Measurements from ENCODE around the gene ZNF576.

Gene ZNF576

DNA sequence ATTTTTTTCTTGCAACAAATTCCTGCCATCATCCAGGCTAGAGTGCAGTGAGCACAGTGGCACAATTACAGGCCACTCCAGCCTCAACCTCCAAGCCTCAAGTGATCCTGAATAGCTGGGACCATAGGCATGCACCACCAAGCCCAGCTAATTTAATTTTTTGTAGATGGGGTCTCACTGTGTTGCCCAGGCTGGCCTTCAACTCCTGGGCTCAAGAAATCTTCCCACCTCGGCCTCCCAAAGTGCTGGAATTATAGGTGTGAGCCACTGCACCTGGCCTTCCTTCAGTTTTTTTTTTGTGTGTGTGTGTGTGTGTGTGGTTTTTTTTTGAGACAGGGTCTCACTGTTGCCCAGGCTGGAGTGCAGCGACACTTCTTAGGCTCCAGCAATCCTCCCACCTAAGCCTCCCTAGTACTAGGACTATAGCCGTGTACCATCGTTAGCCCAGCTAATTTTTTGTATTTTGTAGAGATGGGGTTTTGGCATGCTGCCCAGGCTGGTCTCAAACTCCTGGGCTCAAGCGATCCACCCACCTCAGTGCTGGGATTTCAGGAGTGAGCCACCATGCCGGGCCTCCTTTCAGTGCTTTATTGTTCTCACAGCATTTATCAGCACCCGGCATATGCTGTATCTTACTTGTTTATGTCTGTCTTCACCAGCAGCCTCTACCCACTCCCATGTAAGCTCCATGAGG is 9.6 kb downstream of the ZNF576 start:
- H3K27ac ChIP-seq (ENCODE audit: low read depth, low read length): no peak overlapping the region
- no peak overlapping the region for H3K9ac ChIP-seq (ENCODE audit: low read length)
- H3K27me3 ChIP-seq (ENCODE audit: control insufficient read depth, insufficient read depth, low read length): no peaks in the 10 kb centered on the region
- peaks cover 4% of the 10 kb centered on the region; the same call in 1 of the 2 replicates for H3K4me1 ChIP-seq (ENCODE audit: control insufficient read depth, insufficient read depth, low read length)
- no peaks in the 10 kb centered on the region for H3K9me3 ChIP-seq (ENCODE audit: control insufficient read depth, insufficient read depth, low read depth, low read length)
- peaks cover 15% of the 10 kb centered on the region for H3K36me3 ChIP-seq (ENCODE audit: control insufficient read depth, insufficient read depth, low read length)
- H3K4me3 ChIP-seq (ENCODE audit: low read depth, low read length): no peak overlapping the region

- no peaks in the 10 kb centered on the region for H3K27me3 ChIP-seq (ENCODE audit: control insufficient read depth, insufficient read depth, low read length)
- H3K36me3 ChIP-seq (ENCODE audit: control insufficient read depth, insufficient read depth, low read length): peaks cover 16% of the 10 kb centered on the region
- H3K27ac ChIP-seq (ENCODE audit: low read depth, low read length): no peak overlapping the region
- H3K9me3 ChIP-seq (ENCODE audit: control insufficient read depth, insufficient read depth, low read depth, low read length): no peaks in the 10 kb centered on the region
- H3K4me3 ChIP-seq (ENCODE audit: low read depth, low read length): no peak overlapping the region
- H3K4me1 ChIP-seq (ENCODE audit: control insufficient read depth, insufficient read depth, low read length): peaks cover 4% of the 10 kb centered on the region; the same call in 1 of the 2 replicates
- no peak overlapping the region for H3K9ac ChIP-seq (ENCODE audit: low read length)
These were observed 10.3 kb downstream of the ZNF576 start for GRCh38 chr19:43606569-43607229.

DNA sequence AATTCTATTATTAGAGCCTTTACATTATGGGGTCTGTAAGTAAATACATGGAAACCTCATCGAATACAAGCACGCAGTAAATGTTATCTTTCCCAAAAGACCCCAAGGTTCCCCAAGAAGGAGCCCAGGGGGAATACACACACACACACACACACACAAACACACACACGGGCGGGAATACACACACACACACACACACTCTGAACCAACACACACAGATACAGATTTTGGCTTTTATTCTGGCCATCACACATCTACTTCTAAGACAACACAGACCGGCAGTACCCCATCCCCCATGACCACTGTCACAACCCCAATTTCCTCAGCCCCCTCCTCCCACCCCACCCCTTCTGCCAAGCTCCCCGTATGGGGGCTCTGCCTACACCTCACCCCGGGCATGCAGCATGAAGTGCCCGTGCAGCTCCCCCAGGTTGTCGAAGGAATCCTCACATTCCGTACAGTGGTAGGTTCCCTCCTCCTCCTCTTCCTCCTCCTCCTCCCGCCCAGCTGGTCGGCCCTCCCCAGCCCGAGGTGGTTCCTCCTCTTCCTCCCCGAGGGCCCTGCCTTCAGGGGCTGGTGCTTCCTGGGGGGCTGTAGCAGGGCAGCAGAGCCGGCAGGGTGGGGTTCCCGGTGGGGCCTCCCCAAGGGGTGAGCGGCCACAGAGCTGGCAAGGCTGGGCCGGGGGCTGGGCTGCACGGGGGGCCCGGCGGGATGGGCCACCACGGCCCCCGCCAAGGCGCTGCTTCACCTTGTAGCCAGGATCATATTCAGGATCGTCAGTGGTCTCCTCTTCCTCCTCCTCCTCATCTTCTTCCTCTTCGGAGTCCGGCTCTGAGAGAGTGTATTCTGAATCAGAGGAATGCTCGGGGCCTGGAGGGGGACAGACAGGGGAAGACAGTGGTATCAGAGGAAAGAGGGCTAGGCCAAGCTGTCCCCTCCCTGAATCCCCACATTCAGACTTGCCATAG is 11.1 kb downstream of the ZNF576 start:
- Histone ChIP-seq H3K36me3 (ENCODE audit: control insufficient read depth, insufficient read depth, low read length) (peaks cover 24% of the 10 kb centered on the region), H3K9ac (ENCODE audit: low read length) (no peak overlapping the region), H3K4me3 (ENCODE audit: low read depth, low read length) (no peak overlapping the region), H3K9me3 (ENCODE audit: control insufficient read depth, insufficient read depth, low read depth, low read length) (no peaks in the 10 kb centered on the region), H3K4me1 (ENCODE audit: control insufficient read depth, insufficient read depth, low read length) (peaks cover 4% of the 10 kb centered on the region; the same call in 1 of the 2 replicates), H3K27me3 (ENCODE audit: control insufficient read depth, insufficient read depth, low read length) (no peaks in the 10 kb centered on the region), H3K27ac (ENCODE audit: low read depth, low read length) (no peak overlapping the region)

DNA sequence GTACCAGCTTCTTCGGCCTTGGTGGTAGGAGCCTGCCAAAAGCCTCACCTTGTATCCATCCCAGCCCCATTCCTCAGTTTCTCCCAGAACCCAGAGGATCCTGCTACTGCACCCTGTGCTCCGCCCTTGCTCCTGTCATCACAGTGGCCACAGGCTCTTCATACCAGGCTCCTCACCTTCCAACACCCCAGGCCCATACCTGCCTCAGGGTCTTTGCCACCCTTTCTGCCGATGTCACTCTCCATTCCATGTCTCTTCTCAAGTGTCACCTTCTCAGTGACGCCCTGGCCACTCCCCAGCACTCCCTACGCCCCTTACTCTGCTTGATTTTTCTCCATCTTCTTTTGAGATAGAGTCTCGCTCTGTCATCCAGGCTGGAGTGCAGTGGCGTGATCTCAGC is 13.5 kb downstream of the ZNF576 start:
- no peaks in the 10 kb centered on the region for H3K9me3 ChIP-seq (ENCODE audit: control insufficient read depth, insufficient read depth, low read depth, low read length)
- no peak overlapping the region for H3K9ac ChIP-seq (ENCODE audit: low read length)
- peaks cover 31% of the 10 kb centered on the region for H3K36me3 ChIP-seq (ENCODE audit: control insufficient read depth, insufficient read depth, low read length)
- H3K27me3 ChIP-seq (ENCODE audit: control insufficient read depth, insufficient read depth, low read length): no peaks in the 10 kb centered on the region
- H3K4me3 ChIP-seq (ENCODE audit: low read depth, low read length): no peak overlapping the region
- H3K27ac ChIP-seq (ENCODE audit: low read depth, low read length): no peak overlapping the region
- H3K4me1 ChIP-seq (ENCODE audit: control insufficient read depth, insufficient read depth, low read length): peaks cover 4% of the 10 kb centered on the region; the same call in 1 of the 2 replicates

GRCh38 chr19:43610493-43610892 is 14.1 kb downstream of the ZNF576 start:
- H3K9me3 ChIP-seq (ENCODE audit: control insufficient read depth, insufficient read depth, low read depth, low read length): no peaks in the 10 kb centered on the region
- H3K36me3 ChIP-seq (ENCODE audit: control insufficient read depth, insufficient read depth, low read length): peaks cover 31% of the 10 kb centered on the region
- peaks cover 4% of the 10 kb centered on the region; the same call in 1 of the 2 replicates for H3K4me1 ChIP-seq (ENCODE audit: control insufficient read depth, insufficient read depth, low read length)
- H3K9ac ChIP-seq (ENCODE audit: low read length): no peak overlapping the region
- no peaks in the 10 kb centered on the region for H3K27me3 ChIP-seq (ENCODE audit: control insufficient read depth, insufficient read depth, low read length)
- no peak overlapping the region for H3K4me3 ChIP-seq (ENCODE audit: low read depth, low read length)
- no peak overlapping the region for H3K27ac ChIP-seq (ENCODE audit: low read depth, low read length)

DNA sequence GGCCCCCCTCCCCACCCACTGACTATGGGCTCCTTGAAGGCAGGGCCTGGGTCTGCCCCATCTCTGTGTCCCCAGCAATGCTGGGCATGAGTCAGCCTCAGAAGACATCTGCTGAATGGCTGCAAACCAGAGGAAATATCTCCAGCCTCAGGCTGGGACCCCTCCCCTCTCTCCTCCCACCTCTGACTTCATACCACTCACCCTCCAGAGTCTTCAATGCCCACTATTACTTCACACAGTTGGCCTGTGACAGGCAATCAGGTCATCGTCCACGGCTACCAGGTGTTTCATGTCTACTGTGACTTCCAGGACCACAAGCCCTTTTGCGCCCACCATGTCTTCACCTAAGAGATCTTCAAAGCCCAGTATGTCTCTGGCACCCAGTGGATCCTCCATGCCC is 15.4 kb downstream of the ZNF576 start, which contains the start of gene SRRM5:
TSS of gene SRRM5 (plus strand) at position 301 of the 400 bp plus-strand sequence. CDS start at position 335, 34 bp downstream.
- Histone ChIP-seq H3K27ac (ENCODE audit: low read depth, low read length) (no peak within 1 kb of the TSS), H3K9ac (ENCODE audit: low read length) (no peak within 1 kb of the TSS), H3K36me3 (ENCODE audit: control insufficient read depth, insufficient read depth, low read length) (peaks cover 30% of the 10 kb centered on the region), H3K27me3 (ENCODE audit: control insufficient read depth, insufficient read depth, low read length) (no peaks in the 10 kb centered on the region), H3K9me3 (ENCODE audit: control insufficient read depth, insufficient read depth, low read depth, low read length) (no peaks in the 10 kb centered on the region), H3K4me3 (ENCODE audit: low read depth, low read length) (no peak within 1 kb of the TSS), H3K4me1 (ENCODE audit: control insufficient read depth, insufficient read depth, low read length) (peaks cover 4% of the 10 kb centered on the region; the same call in 1 of the 2 replicates)

GRCh38 chr19:43612374-43612773 is 16.0 kb downstream of the ZNF576 start:
- Histone ChIP-seq H3K9ac (ENCODE audit: low read length) (no peak overlapping the region), H3K4me3 (ENCODE audit: low read depth, low read length) (no peak overlapping the region), H3K4me1 (ENCODE audit: control insufficient read depth, insufficient read depth, low read length) (peaks cover 4% of the 10 kb centered on the region; the same call in 1 of the 2 replicates), H3K36me3 (ENCODE audit: control insufficient read depth, insufficient read depth, low read length) (peaks cover 28% of the 10 kb centered on the region), H3K27ac (ENCODE audit: low read depth, low read length) (no peak overlapping the region), H3K9me3 (ENCODE audit: control insufficient read depth, insufficient read depth, low read depth, low read length) (no peaks in the 10 kb centered on the region), H3K27me3 (ENCODE audit: control insufficient read depth, insufficient read depth, low read length) (no peaks in the 10 kb centered on the region)

- Histone ChIP-seq H3K4me3 (ENCODE audit: low read depth, low read length) (no peak overlapping the region), H3K36me3 (ENCODE audit: control insufficient read depth, insufficient read depth, low read length) (peaks cover 22% of the 10 kb centered on the region), H3K27me3 (ENCODE audit: control insufficient read depth, insufficient read depth, low read length) (no peaks in the 10 kb centered on the region), H3K27ac (ENCODE audit: low read depth, low read length) (no peak overlapping the region), H3K9ac (ENCODE audit: low read length) (no peak overlapping the region), H3K9me3 (ENCODE audit: control insufficient read depth, insufficient read depth, low read depth, low read length) (no peaks in the 10 kb centered on the region), H3K4me1 (ENCODE audit: control insufficient read depth, insufficient read depth, low read length) (peaks cover 13% of the 10 kb centered on the region)
These were observed 19.9 kb downstream of the ZNF576 start for GRCh38 chr19:43616306-43616705.

- H3K9me3 ChIP-seq (ENCODE audit: control insufficient read depth, insufficient read depth, low read depth, low read length): no peaks in the 10 kb centered on the region
- peaks cover 18% of the 10 kb centered on the region for H3K36me3 ChIP-seq (ENCODE audit: control insufficient read depth, insufficient read depth, low read length)
- H3K27me3 ChIP-seq (ENCODE audit: control insufficient read depth, insufficient read depth, low read length): no peaks in the 10 kb centered on the region
- H3K4me3 ChIP-seq (ENCODE audit: low read depth, low read length): no peak overlapping the region
- H3K27ac ChIP-seq (ENCODE audit: low read depth, low read length): no peak overlapping the region
- no peak overlapping the region for H3K9ac ChIP-seq (ENCODE audit: low read length)
- H3K4me1 ChIP-seq (ENCODE audit: control insufficient read depth, insufficient read depth, low read length): peaks cover 15% of the 10 kb centered on the region
These were observed 20.6 kb downstream of the ZNF576 start for GRCh38 chr19:43616954-43617353.

DNA sequence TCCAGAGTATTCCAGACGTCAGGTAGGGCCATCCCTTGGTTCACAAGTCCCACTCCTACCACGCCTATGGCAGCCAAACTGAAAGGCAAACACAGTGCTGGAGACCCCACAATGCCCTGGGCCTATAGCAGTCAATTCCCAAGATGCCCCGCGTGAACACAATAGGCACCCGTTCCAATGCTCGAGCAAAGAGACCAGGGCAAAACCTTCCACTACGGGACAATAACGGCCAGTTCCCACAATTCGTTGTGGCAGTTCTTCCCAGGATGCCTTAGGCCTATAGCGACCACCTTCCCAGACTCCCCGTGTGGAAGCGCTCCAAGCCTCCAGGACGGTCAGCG is 22.5 kb downstream of the ZNF576 start:
- H3K9me3 ChIP-seq (ENCODE audit: control insufficient read depth, insufficient read depth, low read depth, low read length): no peaks in the 10 kb centered on the region
- peaks cover 23% of the 10 kb centered on the region for H3K4me1 ChIP-seq (ENCODE audit: control insufficient read depth, insufficient read depth, low read length)
- peak overlapping the region; percentile 83 for H3K4me3 ChIP-seq (ENCODE audit: low read depth, low read length)

More for the DNA sequence above, 22.5 kb downstream of the ZNF576 start:
- no peaks in the 10 kb centered on the region for H3K27me3 ChIP-seq (ENCODE audit: control insufficient read depth, insufficient read depth, low read length)
- H3K9ac ChIP-seq (ENCODE audit: low read length): peak overlapping the region; percentile 94
- peaks cover 3% of the 10 kb centered on the region for H3K36me3 ChIP-seq (ENCODE audit: control insufficient read depth, insufficient read depth, low read length)
- peak overlapping the region; percentile 95 for H3K27ac ChIP-seq (ENCODE audit: low read depth, low read length)
